Right lobe of liver (tissue), 6 donors: ENCODE results near the gene IFITM10. TPM values are rescaled to one million over a fixed set of nuclear protein-coding genes. Genes with fewer than 3 reads are reported as not detected.

Experiments used
- ATAC-seq, 4 donors: fragments of 200-7000 bp; cut with Tn5 transposase; one replicate each; pipeline ENCODE4 v1.9.1; 2020; ENCODE audit warnings: mild to moderate bottlenecking in 4 of 4, moderate library complexity in 4 of 4
- DNase-seq, 3 donors: peaks; one replicate each; pipeline ENCODE4 v3.0.0-alpha.2; 2020
- H3K27ac ChIP-seq, 3 donors: fragments of 200-600 bp; one replicate each; pipeline ENCODE4 v1.8.0; 2022
- H3K27me3 ChIP-seq, 2 donors: fragments of 200-600 bp; one replicate each; pipeline ENCODE4 v1.8.0; 2022
- H3K36me3 ChIP-seq, 4 donors: fragments of 200-600 bp; sonication (generic) in 1 of 4; one replicate each; pipeline versions ENCODE4 v1.5.1 to v1.8.0; 2017 to 2022; ENCODE audit warnings: control low read depth in 1 of 4
- H3K4me1 ChIP-seq, 4 donors: fragments of 200-600 bp; sonication (generic) in 1 of 4; one replicate each; pipeline versions ENCODE4 v1.5.1 to v1.8.0; 2017 to 2022; ENCODE audit warnings: control low read depth in 1 of 4
- H3K4me3 ChIP-seq, 3 donors: fragments of 200-600 bp; one replicate each; pipeline ENCODE4 v1.8.0; 2022
- H3K9me3 ChIP-seq, 4 donors: fragments of 200-600 bp; sonication (generic) in 1 of 4; one replicate each; pipeline versions ENCODE4 v1.5.1 to v1.8.0; 2017 to 2022; ENCODE audit warnings: control low read depth in 1 of 4
- CTCF ChIP-seq, 4 donors: fragments of 200-600 bp in 3 of 4; fragments of 450-650 bp in 1 of 4; IDR thresholded peaks; one replicate each; pipeline versions ENCODE4 v1.5.1 to v1.8.0; 2016 to 2022; ENCODE audit warnings: antibody characterized with exemption in 4 of 4, mild to moderate bottlenecking in 2 of 4
- POLR2A ChIP-seq: fragments of 450-650 bp; IDR thresholded peaks from one replicate; pipeline ENCODE4 v1.6.1; 2017; ENCODE audit warnings: antibody characterized with exemption, mild to moderate bottlenecking
- WGBS: methylation state at CpG from one replicate; pipeline ENCODE4 v1.1.6; 2018; ENCODE audit warnings: low coverage, low lambda C conversion rate; ENCODE audit not compliant: insufficient coverage; ENCODE audit errors: missing lambda C conversion rate; 5-methylcytosine and 5-hydroxymethylcytosine counted together
- intact Hi-C, 2 donors: fragments of 100-400 bp; cut with DNase I; formaldehyde crosslinking; loops; one replicate each; pipeline versions ENCODE4 v1.11.2 to v1.14.1; 2022
- total RNA-seq, 6 experiments: library from RNA; depleted of rRNA in 2 of 6; stranded (reverse); fragments of >200 nt in 2 of 6; fragmentation: NEBNext Ultra II Directional in 3 of 6; extraction: Animal tissue kit (Norgen Biotek cat#: 25700) in 3 of 6; gene quantifications; one replicate each; pipeline versions ENCODE4 v1.1.0 to v1.2.4, GENCODE V29; 2016 to 2023
- donor health status: DM: no; HTN: yes; CAD: no.
- donor health status: DM: no; HTN: no; CAD: no.
- donor health status: DM: no; HTN: no; CAD: no.
- donor health status: DM: no; HTN: yes; CAD: no.
- donor health status: DM: no; HTN: yes; CAD: no.

The IFITM10 gene
- total RNA-seq, 6 experiments from 2014 or later = 1.3 to 11.4 (median 6.7) TPM

- Histone ChIP-seq H3K9me3 (no peaks in the 10 kb centered on the region), H3K4me1 (peaks cover 0 to 8% (median 0%) of the 10 kb centered on the region in 4 donors), H3K4me3 (peak overlapping the region; percentile 36 to 45 (median 42)), H3K27me3 (no peaks in the 10 kb centered on the region), H3K27ac (peak overlapping the region; percentile 33 to 69 (median 44)), H3K36me3 (peaks cover 0 to 8% (median 1%) of the 10 kb centered on the region in 4 donors)
- DNase-seq (peak in 2 of 3 donors; percentile 33 to 54), ATAC-seq (no peak)
- TF ChIP-seq CTCF (IDR thresholded peaks at IDR 0.05) = no peak
- no peak for TF ChIP-seq POLR2A
- 55% methylated on average over 10 of the region's 72 CpGs for WGBS
- intact Hi-C loops = loop anchor here in 1 of 2 donors (10.0 kb wide), 1 partner anchor 93 kb away; no protein-coding TSS in a partner anchor
These were observed 2.4 kb downstream of the IFITM10 start for GRCh38 chr11:1747753-1748635.

- H3K27ac ChIP-seq = no peak overlapping the region
- no peaks in the 10 kb centered on the region for H3K36me3 ChIP-seq
- intact Hi-C loops = loop anchor here in 1 of 2 donors (10.0 kb wide), 1 partner anchor 92 kb away; no protein-coding TSS in a partner anchor
- TF ChIP-seq POLR2A (no peak), CTCF (IDR thresholded peaks at IDR 0.05) (no peak)
- DNase-seq (peak in 1 of 3 donors; percentile 47), ATAC-seq (no peak)
- no peaks in the 10 kb centered on the region for H3K9me3 ChIP-seq
- WGBS = 85% methylated on average over 7 of the region's 21 CpGs
- H3K27me3 ChIP-seq = no peaks in the 10 kb centered on the region
- peak overlapping the region; percentile 36 to 45 (median 42) for H3K4me3 ChIP-seq
- peaks cover 0 to 8% (median 0%) of the 10 kb centered on the region in 4 donors for H3K4me1 ChIP-seq
These were observed 3.2 kb downstream of the IFITM10 start for GRCh38 chr11:1746956-1747752.

GRCh38 chr11:1746511-1746931, 3.9 kb downstream of the IFITM10 start:
- Histone ChIP-seq H3K36me3 (no peaks in the 10 kb centered on the region), H3K27me3 (no peaks in the 10 kb centered on the region), H3K4me3 (peak overlapping the region in 1 of 3 donors; percentile 45), H3K4me1 (peaks cover 0 to 8% (median 0%) of the 10 kb centered on the region in 4 donors), H3K9me3 (no peaks in the 10 kb centered on the region), H3K27ac (no peak overlapping the region)
- ATAC-seq (peak in 1 of 4 donors; percentile 20), DNase-seq (peak in 2 of 3 donors; percentile 57 to 61)
- TF ChIP-seq POLR2A (no peak), CTCF (IDR thresholded peaks at IDR 0.05) (no peak)
- 80% methylated on average over 4 of the region's 22 CpGs for WGBS
- intact Hi-C loops = loop anchor here in 1 of 2 donors (10.0 kb wide), 1 partner anchor 92 kb away; no protein-coding TSS in a partner anchor

- H3K4me3 ChIP-seq = no peak overlapping the region
- H3K9me3 ChIP-seq = no peaks in the 10 kb centered on the region
- intact Hi-C loops = loop anchor here in 1 of 2 donors (10.0 kb wide), 1 partner anchor 91 kb away; no protein-coding TSS in a partner anchor
- peaks cover 0 to 3% (median 0%) of the 10 kb centered on the region in 4 donors for H3K4me1 ChIP-seq
- no peak overlapping the region for H3K27ac ChIP-seq
- no peak for TF ChIP-seq POLR2A
- TF ChIP-seq CTCF (IDR thresholded peaks at IDR 0.05) = no peak
- no peak for ATAC-seq
- peak in 1 of 3 donors; percentile 25 for DNase-seq
- H3K27me3 ChIP-seq = no peaks in the 10 kb centered on the region
- WGBS = 87% methylated on average over 12 of the region's 14 CpGs
- H3K36me3 ChIP-seq = no peaks in the 10 kb centered on the region
These were observed 4.6 kb downstream of the IFITM10 start for GRCh38 chr11:1745701-1746320.
